GM21723 (cell line): Measurements from ENCODE around the gene P4HB.

Source experiments
- ATAC-seq: cut with Tn5 transposase; IDR thresholded peaks from one replicate; pipeline ENCODE4 v1.9.1; 2021; ENCODE audit warnings: mild to moderate bottlenecking, moderate library complexity; ENCODE audit not compliant: unreplicated experiment

P4HB gene

DNA sequence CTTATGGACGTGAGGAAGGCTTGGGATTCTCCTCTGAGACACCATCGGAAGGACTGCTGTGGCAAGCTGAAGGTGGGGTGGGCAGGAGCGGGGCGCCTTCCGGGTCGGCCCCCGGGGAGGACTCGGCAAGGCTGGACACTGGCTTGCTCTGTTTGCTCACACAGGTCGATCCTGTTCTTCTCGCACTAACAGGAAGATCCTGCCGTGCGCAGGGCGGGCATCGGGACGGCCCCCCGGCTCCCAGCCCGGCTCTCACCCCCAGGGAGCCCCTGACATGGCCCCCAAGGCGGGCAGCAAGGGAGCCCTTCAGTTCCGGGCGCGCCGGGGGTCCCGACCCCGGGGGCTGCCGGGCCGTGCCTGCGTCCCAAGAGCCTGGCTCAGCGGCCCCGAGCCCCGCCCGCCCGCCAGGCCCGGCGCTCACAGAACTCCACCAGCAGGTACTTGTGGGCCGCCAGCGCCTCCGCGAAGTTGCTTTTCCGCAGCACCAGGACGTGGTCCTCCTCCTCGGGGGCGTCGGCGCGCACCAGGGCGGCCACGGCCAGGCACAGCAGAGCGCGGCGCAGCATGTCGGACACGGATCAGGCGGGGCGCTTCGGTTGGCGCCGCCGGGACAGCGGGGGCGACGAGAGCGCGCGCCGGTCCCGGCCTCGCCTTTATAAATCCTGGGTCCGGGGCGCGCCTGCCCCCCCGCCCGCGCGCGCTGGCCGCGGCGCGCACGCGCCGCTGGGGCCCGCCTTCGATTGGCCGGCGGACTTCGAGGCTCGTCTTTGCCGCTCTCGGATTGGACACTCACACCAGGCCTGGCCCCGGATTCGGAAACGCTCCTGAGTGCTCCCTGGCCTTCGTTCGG, at the start of gene P4HB:
Gene P4HB (minus strand): TSS at position 630 of the 850 bp plus-strand sequence. CDS start 64 bp downstream, at position 566.
- ATAC-seq, result peak; percentile 1

DNA sequence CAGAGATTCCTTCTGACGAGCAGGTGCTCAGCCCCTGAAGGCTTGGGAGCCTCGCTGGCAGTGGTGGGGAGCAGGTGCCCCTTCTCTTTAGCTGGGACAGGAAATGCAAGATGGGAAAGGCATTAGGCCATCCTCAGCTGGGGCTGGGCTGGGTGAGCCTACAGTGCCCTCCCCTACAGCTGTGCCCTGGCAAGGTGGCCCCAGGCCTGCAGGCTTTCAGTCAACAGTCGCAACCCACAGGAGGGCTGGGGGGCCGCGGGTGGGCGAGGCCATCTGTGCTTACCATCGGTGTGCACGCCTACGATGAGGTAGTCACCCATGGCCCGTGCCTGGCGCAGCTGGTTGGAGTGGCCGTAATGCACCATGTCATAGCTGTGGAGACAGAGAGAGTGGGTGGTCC, 48.9 kb upstream of the P4HB start:
- no peak for ATAC-seq

DNA sequence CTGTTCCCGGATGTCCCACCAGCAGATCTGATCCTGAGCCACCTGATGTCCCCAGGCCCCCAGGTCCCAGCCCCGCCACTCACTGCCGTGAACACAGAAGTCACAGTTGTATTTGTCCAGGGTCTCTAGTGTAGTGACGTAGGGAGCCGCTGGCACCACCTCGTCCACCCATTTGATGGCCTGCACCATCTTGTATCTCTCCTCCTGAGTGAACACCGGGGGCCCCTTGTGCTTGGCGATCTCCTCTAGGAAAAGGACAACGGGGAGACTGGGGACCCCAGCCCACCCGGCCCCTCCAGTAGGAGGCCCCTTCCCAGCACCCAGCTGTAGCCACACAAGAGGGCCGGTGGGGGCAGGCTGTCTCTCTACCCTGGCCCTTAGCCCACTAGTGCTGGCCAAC, 48.5 kb upstream of the P4HB start:
- no peak for ATAC-seq

DNA sequence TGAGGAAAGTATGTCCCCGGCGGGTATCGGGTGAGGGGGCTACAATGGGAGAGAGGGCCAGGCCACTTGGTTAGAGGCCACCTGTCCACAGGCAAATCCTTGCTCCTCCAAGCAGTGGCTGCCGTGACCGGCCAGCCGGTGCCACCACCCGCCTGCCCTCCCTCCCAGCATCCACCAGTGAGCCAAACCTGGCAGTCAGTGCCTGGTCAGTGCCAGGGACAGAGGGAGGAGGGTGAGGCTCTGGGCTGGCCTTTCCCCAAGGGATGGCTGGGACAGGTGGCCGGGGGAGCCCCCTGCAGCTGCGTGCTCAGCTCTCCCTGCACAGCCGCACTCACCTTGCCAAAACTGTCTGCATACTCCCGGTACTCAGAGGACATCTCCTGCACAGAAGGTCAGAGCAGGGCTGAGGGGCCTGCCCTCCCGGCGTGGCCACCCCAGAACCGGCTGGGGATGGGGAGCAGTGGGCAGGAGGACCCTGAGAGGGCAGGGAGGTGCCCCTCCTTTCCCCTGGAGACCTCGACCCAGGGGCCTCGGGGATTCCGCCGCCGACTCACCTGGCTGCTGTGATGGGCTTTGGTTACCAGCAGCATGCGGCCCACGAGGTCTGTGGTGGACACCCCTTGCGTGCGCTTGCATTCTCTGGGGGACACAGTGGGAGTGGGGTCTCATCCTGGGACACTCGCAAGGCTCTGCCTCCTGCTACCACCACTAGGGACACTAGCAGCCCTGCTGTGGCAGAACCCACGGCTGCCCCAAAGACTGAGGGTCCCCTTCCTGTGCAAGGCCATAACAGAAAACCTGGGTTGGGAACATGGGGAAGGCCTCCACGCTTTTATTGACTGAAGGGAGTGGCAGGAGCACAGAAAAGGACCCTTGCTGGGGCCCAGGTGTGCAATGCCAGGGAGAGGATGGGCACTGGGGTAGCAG, 47.1 kb upstream of the P4HB start:
- no peak for ATAC-seq

DNA sequence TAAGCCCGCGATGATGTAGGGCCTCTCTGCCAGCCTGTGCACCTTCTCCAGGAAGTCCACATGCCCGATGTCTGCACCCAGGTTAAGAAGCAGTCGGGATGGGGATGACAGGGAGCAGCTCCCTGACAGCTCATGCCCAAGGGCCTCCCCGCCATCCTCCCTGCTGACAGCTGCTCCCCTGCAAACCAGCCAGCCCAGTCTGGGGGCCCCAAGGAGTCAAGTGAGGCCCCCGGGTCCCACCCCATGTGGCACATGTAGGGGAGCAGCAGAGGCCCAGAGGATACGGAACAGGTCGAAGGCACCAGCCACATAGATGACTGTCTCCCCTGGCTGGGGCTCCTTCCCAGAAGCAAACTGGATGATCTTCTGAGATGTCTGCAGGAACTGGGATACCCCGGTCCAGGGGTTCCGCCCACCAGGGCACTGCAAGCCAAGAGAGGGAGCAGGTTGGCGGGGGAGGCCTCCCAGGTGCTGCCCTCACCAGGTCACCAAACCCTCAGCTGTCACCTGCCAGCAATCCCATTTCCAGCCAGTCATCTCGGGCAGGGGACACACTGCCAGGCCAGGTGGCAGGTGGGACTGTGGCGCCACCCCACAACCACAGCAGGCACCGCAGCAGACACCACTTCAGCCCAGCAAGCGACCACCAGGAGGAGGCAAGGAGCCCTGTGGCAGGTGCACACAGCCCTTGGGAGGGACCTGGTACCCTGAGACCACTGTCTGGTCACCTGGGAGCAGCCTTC, 46.3 kb upstream of the P4HB start:
- ATAC-seq, result no peak

DNA sequence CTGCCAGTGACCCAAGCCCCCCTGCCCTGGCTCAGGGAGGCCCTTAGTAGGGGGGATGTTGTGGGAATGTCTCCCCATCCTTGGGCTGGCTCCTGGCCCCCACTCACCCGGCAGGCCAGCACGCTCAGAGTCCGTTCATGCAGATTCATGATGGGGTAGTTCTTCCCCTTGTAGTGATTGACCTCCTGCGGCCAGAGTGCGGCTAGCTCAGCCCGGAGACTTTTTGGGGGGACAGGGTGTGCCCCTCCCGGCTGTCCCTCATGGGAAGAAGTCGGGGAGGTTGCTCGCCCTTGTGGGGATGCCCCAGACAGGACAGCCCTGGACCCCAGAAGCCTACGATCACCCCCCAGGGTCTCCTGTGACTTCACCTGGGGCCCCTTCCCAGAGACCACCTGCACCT, 45.7 kb upstream of the P4HB start:
- ATAC-seq, result no peak

DNA sequence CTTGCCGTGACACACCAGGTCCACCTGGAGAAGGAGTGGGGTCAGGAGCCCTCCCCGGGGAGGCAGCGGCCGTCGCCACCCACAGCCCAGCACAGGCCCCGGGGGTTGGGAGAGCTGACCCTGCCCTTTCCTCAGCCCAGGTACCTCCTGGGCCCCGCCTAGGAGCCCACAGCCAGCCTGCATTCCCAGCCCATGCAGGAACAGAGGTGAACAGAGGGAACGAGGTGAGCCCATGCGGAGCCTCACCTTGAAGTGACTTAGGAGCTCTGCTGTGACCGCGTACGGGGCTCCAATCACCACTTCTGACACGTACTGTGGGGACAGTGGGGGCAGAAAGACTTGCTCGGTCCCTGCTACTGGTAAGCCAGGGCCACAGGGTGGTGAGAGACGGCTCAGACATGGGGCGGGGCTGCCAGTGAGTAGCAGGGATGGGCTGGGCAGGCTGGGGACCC, 45.1 kb upstream of the P4HB start:
- no peak for ATAC-seq

DNA sequence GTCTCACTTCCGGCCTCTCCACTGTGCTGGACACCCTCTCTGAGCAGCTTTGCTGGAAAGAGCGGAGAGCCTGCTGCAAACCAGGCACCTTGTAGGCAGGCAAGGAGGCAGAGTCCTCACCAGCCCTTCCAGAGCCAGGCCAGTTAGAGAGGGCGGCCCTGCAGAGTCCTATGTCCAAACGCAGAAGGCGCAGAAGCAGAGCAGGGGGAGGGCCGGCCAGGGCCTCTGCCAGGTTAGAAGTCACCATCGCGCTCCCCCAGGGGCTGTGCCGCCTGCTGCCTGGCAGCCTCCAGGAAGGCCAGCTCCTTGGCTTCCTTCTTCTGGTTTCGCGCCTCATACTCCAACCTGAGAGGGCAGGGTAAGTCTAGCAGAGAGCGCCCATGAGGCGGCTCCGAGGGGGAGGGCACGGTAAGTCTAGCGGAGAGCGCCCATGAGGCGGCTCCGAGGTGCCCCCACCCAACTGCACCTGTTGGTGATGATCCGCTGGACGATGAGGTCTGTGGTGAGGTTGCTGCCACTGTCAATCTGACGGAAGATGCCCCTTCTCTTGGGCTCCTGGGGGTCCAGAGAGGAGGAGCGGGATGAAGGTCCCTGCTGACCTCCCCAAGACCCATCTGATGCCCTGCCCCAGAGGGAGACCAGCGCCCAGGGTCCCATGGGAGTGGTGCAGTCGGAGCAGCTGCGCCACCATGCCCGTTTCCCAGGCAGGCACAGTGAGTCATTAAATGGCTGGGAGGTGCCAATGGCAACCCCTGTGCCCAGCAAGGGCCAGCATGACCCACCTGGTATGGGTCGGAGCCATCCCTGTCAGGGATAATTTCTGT, 44.5 kb upstream of the P4HB start:
- no peak for ATAC-seq

DNA sequence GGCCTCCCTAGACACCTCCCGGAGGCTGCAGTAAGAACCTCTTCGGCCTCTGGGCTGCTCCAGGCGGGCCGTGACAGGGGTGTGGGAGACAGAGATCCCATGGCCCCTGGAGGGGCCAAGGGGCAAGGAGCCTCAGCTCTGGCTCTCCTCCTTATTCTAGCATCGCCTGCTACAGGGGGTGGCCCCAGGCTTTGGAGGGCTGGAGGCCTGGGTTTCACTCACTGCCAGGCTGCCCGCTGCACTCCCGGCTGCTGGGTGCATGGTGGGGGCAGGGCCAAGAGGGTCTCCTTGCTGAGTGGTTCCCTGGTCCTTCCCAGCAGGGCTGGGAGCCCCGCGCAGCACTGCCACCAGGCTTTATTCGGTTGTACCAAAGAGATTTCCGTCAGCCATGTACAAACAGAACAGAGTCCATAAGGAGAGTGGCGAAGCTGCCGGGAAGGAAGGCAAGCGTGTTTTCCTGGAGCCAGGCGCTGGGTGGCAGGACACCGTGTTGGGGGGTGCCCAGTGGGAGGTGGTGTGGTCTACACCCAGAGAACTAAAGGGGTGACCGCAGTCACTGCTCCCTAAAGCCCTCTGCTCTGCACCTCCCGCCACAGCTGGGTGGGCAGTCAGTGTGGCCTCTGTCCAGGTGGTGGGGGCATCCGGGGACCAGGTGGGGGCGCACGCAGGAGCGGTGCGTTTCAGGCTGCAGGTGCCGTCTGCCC, 43.7 kb upstream of the P4HB start:
- ATAC-seq, result no peak

DNA sequence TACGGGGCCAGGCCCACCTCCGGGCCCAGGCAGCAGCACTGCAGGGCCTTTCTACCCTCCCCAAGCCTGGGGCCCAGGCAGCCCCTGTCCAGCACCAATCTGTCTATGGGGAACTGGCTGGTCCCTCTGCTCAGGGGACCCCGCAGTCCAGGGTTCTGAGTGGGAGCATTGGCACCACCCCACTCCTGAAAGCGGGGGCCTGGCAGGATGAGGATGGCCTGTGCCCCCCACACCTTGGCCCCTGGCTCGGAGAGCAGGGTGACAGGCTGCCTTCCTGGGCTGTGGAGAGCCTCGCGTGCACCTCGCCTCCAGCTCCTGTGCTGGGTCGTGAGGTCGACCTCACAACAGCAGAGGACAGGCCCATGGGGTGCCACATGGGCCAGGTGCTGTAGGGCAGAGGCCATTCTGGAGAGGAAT, 43.1 kb upstream of the P4HB start:
- no peak for ATAC-seq

DNA sequence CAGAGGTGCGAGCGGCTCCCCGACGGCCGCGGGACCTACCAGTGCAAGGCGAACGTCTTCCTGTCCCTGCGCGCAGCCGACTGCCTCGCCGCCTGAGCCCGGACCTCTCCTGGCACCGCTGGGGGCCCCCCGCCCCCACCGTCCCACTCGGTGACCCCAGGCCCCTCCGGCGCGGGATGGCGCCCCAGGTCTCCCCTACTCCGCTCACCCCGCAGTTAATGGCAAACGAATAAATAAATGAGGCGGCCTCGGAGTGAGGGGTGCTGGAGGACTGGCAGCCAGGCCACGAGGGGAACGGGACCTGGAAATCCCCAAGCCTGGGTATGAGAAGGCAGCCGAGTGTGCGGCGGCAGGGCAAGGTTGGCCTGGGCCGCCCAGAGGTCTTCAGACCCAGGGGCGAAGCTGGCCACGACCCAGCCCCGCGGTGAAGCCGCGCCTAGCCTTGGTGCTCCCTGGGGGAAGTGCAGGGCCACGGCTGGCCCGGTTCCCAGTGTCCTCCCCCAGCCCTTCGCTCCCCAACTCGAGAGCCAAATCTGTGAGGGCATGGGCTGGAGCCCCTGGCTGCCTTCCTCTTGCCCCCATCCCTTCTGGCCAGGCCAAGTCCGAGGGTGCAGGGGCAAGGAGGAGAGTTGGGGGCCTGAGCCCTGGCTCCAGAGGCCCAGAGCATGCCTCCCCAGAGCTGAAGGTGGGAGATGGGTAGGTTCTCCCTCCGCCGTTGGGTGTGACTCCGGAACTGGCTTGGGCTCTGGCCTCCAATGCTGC, 42.5 kb upstream of the P4HB start:
- ATAC-seq, result no peak

DNA sequence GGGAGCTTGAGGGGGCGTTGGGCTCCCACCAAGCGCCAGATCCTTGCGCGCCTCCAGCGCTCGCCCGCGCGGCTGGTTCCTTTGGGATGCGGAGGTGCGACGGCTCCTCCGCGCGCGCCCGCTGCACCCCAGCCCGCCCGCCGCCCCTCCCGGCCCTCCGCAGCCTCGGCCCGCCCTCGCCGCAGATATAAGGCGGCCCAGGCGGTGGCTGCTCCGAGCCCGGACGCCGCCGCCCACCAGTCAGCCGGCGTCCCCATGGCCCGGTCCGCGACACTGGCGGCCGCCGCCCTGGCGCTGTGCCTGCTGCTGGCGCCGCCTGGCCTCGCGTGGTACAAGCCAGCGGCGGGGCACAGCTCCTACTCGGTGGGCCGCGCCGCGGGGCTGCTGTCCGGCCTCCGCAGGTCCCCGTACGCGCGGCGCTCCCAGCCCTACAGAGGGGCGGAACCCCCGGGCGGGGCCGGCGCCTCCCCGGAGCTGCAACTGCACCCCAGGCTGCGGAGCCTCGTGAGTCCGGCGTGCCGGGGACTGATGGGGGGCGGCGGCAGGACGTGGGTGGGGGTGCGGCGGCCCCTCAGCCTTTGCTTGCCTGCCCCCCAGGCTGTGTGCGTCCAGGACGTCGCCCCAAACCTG, 41.8 kb upstream of the P4HB start, which contains the start of gene NPB:
Gene NPB (plus strand): TSS at position 216 of the 630 bp plus-strand sequence. CDS start 40 bp downstream, at position 256.
- no peak for ATAC-seq

DNA sequence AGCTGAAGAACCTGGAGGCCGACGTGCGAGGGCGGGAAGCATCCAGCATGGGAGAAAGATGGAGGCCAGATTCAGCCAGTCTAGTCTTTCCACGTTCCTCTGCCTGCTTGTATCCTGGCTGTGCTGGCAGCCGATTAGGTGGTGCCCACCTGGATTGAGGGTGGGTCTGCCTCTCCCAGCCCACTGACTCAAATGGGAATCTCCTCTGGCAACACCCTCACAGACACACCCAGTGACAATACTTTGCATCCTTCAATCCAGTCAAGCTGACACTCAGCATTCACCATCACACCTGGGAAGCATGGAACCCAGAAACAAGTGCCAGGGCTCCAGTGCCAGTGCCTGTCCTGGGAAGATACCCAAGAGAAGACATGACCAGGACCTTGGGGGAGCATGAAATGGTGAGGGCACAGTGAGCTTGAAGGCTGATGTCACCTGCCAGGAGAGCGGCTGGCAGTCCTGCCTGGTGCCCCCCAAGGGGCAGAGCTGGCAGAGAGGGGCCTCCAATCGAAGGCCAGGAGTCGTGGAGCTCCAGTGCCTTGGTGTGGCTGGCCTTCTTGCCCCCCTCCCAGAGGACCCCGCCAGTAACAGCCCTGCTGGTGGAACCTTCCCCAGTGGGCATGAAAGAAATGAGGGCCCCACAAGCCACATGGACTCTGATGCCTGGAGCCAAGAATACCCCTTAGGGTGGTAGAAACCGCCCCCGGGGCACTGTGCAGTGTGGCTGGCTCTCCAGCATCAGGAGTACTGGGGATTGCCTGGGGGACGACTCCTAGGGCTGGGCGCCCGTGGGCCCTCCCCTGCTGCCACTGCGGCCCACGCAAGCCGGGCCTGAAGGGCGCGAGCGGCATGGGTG, 41.1 kb upstream of the P4HB start:
- ATAC-seq, result no peak

DNA sequence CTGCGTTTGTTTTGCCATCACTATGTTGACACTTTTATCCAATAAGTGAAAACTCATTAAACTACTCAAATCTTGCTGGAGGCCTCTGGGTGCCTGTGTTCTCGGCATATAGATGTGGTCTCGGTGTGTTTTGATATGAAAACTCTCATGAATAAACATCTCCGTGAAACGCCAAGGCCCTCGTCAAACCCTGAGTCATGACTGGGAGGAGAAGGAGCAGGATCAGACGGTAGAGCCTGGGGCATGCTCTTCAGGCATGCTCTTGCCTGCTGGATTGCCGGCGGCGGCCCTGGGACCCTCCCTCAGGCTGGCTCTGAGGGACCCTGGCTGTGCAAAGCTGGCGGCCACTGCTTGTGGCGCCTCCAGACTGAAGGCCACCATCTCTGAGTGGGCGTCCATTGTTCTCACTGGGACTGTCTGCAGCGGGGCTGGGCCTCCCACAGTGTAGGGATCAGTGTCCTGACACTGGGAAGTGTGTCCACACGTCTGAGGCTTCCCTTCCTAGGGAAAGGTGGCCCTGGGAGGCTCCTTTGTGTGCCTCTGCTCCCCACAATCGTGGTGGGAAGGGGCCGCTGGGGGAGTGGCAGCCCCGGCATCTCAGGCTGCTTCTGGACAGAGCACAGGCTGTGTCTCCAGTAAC, 40.0 kb upstream of the P4HB start:
- no peak for ATAC-seq

DNA sequence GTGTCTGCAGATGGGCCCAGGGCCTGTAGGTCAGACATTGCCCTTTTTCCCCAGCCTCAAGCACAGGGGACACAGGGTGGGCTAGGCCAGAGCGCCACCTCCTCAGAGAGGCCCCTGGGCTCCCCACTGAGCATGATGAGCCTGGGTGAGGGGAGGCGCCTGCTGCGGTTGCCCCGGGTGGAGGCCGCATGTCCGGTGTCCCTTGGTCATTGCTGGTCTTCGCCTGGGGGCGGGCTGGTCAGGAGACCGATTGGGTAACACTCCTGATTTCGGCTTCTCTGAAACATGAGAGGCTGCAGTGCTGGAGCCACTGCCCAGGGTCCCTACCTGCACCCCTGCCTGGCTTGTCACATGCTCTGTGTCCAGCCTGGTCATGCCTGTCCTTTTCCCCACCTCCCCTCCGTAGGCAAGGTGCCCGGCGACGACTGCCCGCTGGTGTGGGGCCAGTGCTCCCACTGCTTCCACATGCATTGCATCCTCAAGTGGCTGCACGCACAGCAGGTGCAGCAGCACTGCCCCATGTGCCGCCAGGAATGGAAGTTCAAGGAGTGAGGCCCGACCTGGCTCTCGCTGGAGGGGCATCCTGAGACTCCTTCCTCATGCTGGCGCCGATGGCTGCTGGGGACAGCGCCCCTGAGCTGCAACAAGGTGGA, 39.3 kb upstream of the P4HB start:
- no peak for ATAC-seq

DNA sequence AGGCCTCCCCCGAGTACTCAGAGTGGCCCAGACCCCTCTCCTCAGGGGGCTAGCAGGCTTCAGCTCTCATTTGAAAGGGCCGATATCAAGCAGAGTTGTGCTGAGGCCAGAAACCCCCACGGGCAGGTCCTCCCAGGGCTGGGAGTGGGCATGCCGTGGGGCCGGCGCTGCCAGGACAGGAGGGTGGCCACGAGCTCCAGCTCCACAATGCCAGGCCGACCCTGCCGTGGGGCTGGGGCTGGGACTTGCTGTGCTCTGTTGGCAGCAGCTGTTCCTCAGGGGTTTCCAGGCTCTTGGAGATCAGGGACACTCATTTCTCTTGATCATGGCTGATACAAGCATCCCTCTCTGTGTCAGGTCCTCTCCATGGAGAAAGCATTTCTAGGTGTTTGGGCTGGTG, 38.5 kb upstream of the P4HB start:
- ATAC-seq, result no peak
